Measurements from ENCODE around the gene MORC4.

MORC4 gene

GRCh38 chrX:106901341-106901740, 98.7 kb downstream of the MORC4 start:
- H3K9me3 ChIP-seq (ENCODE audit: control insufficient read depth in 2 of 2, low read length in 2 of 2): no peaks in the 10 kb centered on the region
- H3K4me3 ChIP-seq (ENCODE audit: low read length in 2 of 2): no peak overlapping the region
- H3K9ac ChIP-seq (ENCODE audit: low read depth in 1 of 2, low read length in 2 of 2): no peak overlapping the region
- H3K4me1 ChIP-seq (ENCODE audit: control insufficient read depth in 2 of 2, insufficient read depth in 2 of 2, low read length in 2 of 2): peaks cover 0 to 8% of the 10 kb centered on the region in 2 donors
- H3K36me3 ChIP-seq (ENCODE audit: control insufficient read depth in 2 of 2, insufficient read depth in 2 of 2, low read length in 2 of 2): no peaks in the 10 kb centered on the region
- no peak overlapping the region for H3K27ac ChIP-seq (ENCODE audit: low read depth in 2 of 2, low read length in 2 of 2)
- H3K27me3 ChIP-seq (ENCODE audit: control insufficient read depth in 2 of 2, insufficient read depth in 2 of 2, low read length in 2 of 2): peaks cover 2% of the 10 kb centered on the region in 2 donors

DNA sequence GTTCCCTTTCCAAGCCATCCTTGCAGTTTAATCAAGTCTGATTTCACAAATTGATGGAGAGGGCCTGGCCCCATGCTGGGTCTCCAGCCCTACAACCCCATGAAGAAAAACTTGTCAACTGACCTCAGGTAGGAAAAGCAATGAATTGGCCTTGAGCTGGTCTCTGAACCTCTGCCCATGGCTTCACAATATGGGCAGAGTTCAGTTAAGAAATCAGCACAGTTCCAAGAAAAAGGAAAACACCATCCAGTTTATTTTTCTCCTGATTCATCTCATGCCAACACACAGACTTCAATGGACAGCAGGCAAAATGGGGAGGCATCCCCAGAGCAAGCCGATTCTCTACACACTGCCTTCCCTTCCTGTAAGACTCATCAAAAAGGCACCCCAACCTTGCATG, 100.2 kb downstream of the MORC4 start:
- Histone ChIP-seq H3K9ac (ENCODE audit: low read depth in 1 of 2, low read length in 2 of 2) (no peak overlapping the region), H3K4me1 (ENCODE audit: control insufficient read depth in 2 of 2, insufficient read depth in 2 of 2, low read length in 2 of 2) (no peaks in the 10 kb centered on the region), H3K27ac (ENCODE audit: low read depth in 2 of 2, low read length in 2 of 2) (no peak overlapping the region), H3K4me3 (ENCODE audit: low read length in 2 of 2) (no peak overlapping the region), H3K36me3 (ENCODE audit: control insufficient read depth in 2 of 2, insufficient read depth in 2 of 2, low read length in 2 of 2) (no peaks in the 10 kb centered on the region), H3K27me3 (ENCODE audit: control insufficient read depth in 2 of 2, insufficient read depth in 2 of 2, low read length in 2 of 2) (peaks cover 2% of the 10 kb centered on the region in 2 donors), H3K9me3 (ENCODE audit: control insufficient read depth in 2 of 2, low read length in 2 of 2) (no peaks in the 10 kb centered on the region)

DNA sequence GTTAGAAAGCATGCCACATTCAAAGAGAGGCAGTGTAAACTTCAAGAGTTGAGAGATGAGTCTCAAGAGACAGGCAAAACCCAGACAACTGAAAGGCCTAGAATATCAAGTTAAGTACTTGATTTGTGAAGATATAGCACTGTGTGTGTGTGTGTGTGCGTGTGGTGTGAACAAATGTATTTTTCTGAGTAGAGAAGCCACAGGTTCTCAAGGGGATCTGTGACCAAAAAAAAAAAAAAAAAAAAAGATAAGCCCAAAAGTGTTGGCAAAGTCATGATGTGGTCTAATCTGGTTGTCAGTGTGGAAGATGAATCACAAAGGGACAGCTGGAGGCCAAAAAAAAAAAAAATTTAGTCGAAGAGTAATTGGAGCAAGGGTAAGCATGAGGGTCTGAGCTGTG, 100.7 kb downstream of the MORC4 start:
- Histone ChIP-seq H3K27ac (ENCODE audit: low read depth in 2 of 2, low read length in 2 of 2) (no peak overlapping the region), H3K4me1 (ENCODE audit: control insufficient read depth in 2 of 2, insufficient read depth in 2 of 2, low read length in 2 of 2) (no peaks in the 10 kb centered on the region), H3K27me3 (ENCODE audit: control insufficient read depth in 2 of 2, insufficient read depth in 2 of 2, low read length in 2 of 2) (peaks cover 2 to 4% of the 10 kb centered on the region in 2 donors), H3K4me3 (ENCODE audit: low read length in 2 of 2) (no peak overlapping the region), H3K9me3 (ENCODE audit: control insufficient read depth in 2 of 2, low read length in 2 of 2) (no peaks in the 10 kb centered on the region), H3K9ac (ENCODE audit: low read depth in 1 of 2, low read length in 2 of 2) (no peak overlapping the region), H3K36me3 (ENCODE audit: control insufficient read depth in 2 of 2, insufficient read depth in 2 of 2, low read length in 2 of 2) (no peaks in the 10 kb centered on the region)

- H3K4me3 ChIP-seq (ENCODE audit: low read length in 2 of 2): no peak overlapping the region
- peaks cover 2 to 4% of the 10 kb centered on the region in 2 donors for H3K27me3 ChIP-seq (ENCODE audit: control insufficient read depth in 2 of 2, insufficient read depth in 2 of 2, low read length in 2 of 2)
- H3K4me1 ChIP-seq (ENCODE audit: control insufficient read depth in 2 of 2, insufficient read depth in 2 of 2, low read length in 2 of 2): no peaks in the 10 kb centered on the region
- no peak overlapping the region for H3K27ac ChIP-seq (ENCODE audit: low read depth in 2 of 2, low read length in 2 of 2)
- H3K36me3 ChIP-seq (ENCODE audit: control insufficient read depth in 2 of 2, insufficient read depth in 2 of 2, low read length in 2 of 2): no peaks in the 10 kb centered on the region
- no peaks in the 10 kb centered on the region for H3K9me3 ChIP-seq (ENCODE audit: control insufficient read depth in 2 of 2, low read length in 2 of 2)
- no peak overlapping the region for H3K9ac ChIP-seq (ENCODE audit: low read depth in 1 of 2, low read length in 2 of 2)
Measured at GRCh38 chrX:106898462-106898861, 101.5 kb downstream of the MORC4 start.

DNA sequence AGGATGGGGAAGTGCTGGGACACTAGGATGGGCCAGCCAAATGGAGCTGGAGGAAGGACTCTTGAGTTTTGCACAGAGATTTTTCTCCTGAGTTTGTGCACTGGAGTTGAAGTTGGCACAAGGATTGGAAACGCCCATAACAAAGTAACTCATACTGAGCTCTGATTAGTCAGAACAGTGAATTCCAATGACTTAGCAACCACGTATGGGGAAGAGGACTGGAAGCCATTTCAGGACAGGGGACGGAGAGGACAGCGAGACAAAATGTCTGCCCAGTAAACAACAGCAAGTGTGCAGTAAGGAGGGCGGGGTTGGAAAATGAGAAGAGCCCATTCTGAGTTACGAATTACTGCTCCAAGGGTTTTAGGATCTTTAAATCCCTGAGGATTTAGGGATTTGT, 102.8 kb downstream of the MORC4 start:
- Histone ChIP-seq H3K9ac (ENCODE audit: low read depth in 1 of 2, low read length in 2 of 2) (no peak overlapping the region), H3K4me1 (ENCODE audit: control insufficient read depth in 2 of 2, insufficient read depth in 2 of 2, low read length in 2 of 2) (no peaks in the 10 kb centered on the region), H3K4me3 (ENCODE audit: low read length in 2 of 2) (no peak overlapping the region), H3K9me3 (ENCODE audit: control insufficient read depth in 2 of 2, low read length in 2 of 2) (no peaks in the 10 kb centered on the region), H3K27ac (ENCODE audit: low read depth in 2 of 2, low read length in 2 of 2) (no peak overlapping the region), H3K27me3 (ENCODE audit: control insufficient read depth in 2 of 2, insufficient read depth in 2 of 2, low read length in 2 of 2) (peaks cover 2 to 4% of the 10 kb centered on the region in 2 donors), H3K36me3 (ENCODE audit: control insufficient read depth in 2 of 2, insufficient read depth in 2 of 2, low read length in 2 of 2) (no peaks in the 10 kb centered on the region)

- Histone ChIP-seq H3K36me3 (ENCODE audit: control insufficient read depth in 2 of 2, insufficient read depth in 2 of 2, low read length in 2 of 2) (no peaks in the 10 kb centered on the region), H3K4me3 (ENCODE audit: low read length in 2 of 2) (no peak overlapping the region), H3K27me3 (ENCODE audit: control insufficient read depth in 2 of 2, insufficient read depth in 2 of 2, low read length in 2 of 2) (peaks cover 2 to 4% of the 10 kb centered on the region in 2 donors), H3K9me3 (ENCODE audit: control insufficient read depth in 2 of 2, low read length in 2 of 2) (no peaks in the 10 kb centered on the region), H3K27ac (ENCODE audit: low read depth in 2 of 2, low read length in 2 of 2) (no peak overlapping the region), H3K4me1 (ENCODE audit: control insufficient read depth in 2 of 2, insufficient read depth in 2 of 2, low read length in 2 of 2) (no peaks in the 10 kb centered on the region), H3K9ac (ENCODE audit: low read depth in 1 of 2, low read length in 2 of 2) (no peak overlapping the region)
Measured at GRCh38 chrX:106894978-106895452, 105.0 kb downstream of the MORC4 start.

DNA sequence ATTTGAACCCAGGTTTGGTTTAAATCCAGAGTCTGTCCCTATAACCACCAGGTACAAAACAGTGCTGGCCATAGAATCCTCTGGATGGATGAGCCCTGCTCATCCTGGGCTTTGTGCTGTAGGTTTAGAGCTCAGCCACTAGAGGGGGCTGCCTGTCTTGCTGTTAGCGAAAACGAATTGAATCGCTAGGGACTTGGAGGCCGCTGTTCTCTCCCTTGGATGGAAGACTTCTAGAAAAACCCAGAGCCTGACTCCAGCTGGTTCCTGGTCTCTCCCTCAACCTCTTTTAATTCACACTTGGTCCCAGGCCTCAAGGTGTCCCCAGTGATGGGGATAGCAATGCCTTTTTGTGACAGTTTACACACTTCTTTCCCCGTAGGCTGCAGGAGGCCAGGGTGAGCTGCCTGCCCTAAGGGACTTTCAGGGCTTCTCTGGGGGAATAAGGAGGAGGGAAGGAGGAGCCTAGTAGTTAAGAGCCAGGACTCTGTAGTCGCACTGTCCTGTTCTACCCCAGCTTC, 105.6 kb downstream of the MORC4 start:
- H3K27me3 ChIP-seq (ENCODE audit: control insufficient read depth in 2 of 2, insufficient read depth in 2 of 2, low read length in 2 of 2): peaks cover 2 to 4% of the 10 kb centered on the region in 2 donors
- no peaks in the 10 kb centered on the region for H3K9me3 ChIP-seq (ENCODE audit: control insufficient read depth in 2 of 2, low read length in 2 of 2)
- H3K27ac ChIP-seq (ENCODE audit: low read depth in 2 of 2, low read length in 2 of 2): no peak overlapping the region
- H3K36me3 ChIP-seq (ENCODE audit: control insufficient read depth in 2 of 2, insufficient read depth in 2 of 2, low read length in 2 of 2): no peaks in the 10 kb centered on the region
- H3K4me3 ChIP-seq (ENCODE audit: low read length in 2 of 2): no peak overlapping the region
- H3K4me1 ChIP-seq (ENCODE audit: control insufficient read depth in 2 of 2, insufficient read depth in 2 of 2, low read length in 2 of 2): no peaks in the 10 kb centered on the region
- H3K9ac ChIP-seq (ENCODE audit: low read depth in 1 of 2, low read length in 2 of 2): no peak overlapping the region

GRCh38 chrX:106891762-106892460, 108.1 kb downstream of the MORC4 start:
- Histone ChIP-seq H3K9me3 (ENCODE audit: control insufficient read depth in 2 of 2, low read length in 2 of 2) (no peaks in the 10 kb centered on the region), H3K9ac (ENCODE audit: low read depth in 1 of 2, low read length in 2 of 2) (no peak overlapping the region), H3K27ac (ENCODE audit: low read depth in 2 of 2, low read length in 2 of 2) (no peak overlapping the region), H3K36me3 (ENCODE audit: control insufficient read depth in 2 of 2, insufficient read depth in 2 of 2, low read length in 2 of 2) (no peaks in the 10 kb centered on the region), H3K27me3 (ENCODE audit: control insufficient read depth in 2 of 2, insufficient read depth in 2 of 2, low read length in 2 of 2) (peaks cover 0 to 2% of the 10 kb centered on the region in 2 donors), H3K4me3 (ENCODE audit: low read length in 2 of 2) (no peak overlapping the region), H3K4me1 (ENCODE audit: control insufficient read depth in 2 of 2, insufficient read depth in 2 of 2, low read length in 2 of 2) (no peaks in the 10 kb centered on the region)

Measured in mucosa of rectum (tissue), 2 donors.